ENCODE data around the gene ZRANB3. TPM values are rescaled to one million over a fixed set of nuclear protein-coding genes. Genes with fewer than 3 reads are reported as not detected.
"Not testable (repeated sequence)": the region's sequence is repeated elsewhere in the genome, so short reads cannot be mapped to it uniquely, and the experiment has no call there.

Gene ZRANB3
- total and polyA plus RNA-seq, 2 experiments from 2014 or later, result 3.6 to 10.4 TPM

GRCh38 chr2:135119582-135119981 is 411.4 kb downstream of the ZRANB3 start:
- Histone ChIP-seq H3K9me3 (ENCODE audit: low read depth) (no peaks in the 10 kb centered on the region), H3K4me2 (no peak overlapping the region), H2AFZ (no peak overlapping the region), H3K27ac (no peak overlapping the region), H4K20me1 (ENCODE audit: insufficient read depth, poor library complexity, severe bottlenecking) (no peaks in the 10 kb centered on the region), H3K36me3 (replicated peaks; ENCODE audit: insufficient read depth, low read depth) (no peaks in the 10 kb centered on the region), H3K4me3 (no peak overlapping the region), H3K9me2 (replicated peaks; ENCODE audit: insufficient read depth) (no peaks in the 10 kb centered on the region), H3K79me2 (peaks cover 2% of the 10 kb centered on the region), H3K27me3 (no peaks in the 10 kb centered on the region), H3K4me1 (ENCODE audit: insufficient read depth) (no peaks in the 10 kb centered on the region)
- no peak for TF ChIP-seq EZH2phosphoT487 (IDR thresholded peaks at IDR 0.05; ENCODE audit: low read depth, severe bottlenecking, unreplicated experiment)
- TF ChIP-seq CTCF (IDR thresholded peaks at IDR 0.05; ENCODE audit: poor library complexity), result no peak
- TF ChIP-seq EZH2 (IDR thresholded peaks at IDR 0.05; ENCODE audit: borderline replicate concordance), result no peak
- no peak for DNase-seq (ENCODE audit: low spot score)

- no peak for DNase-seq (ENCODE audit: low spot score)
- no peak overlapping the region for H2AFZ ChIP-seq
Measured at GRCh38 chr2:135113322-135113721, 417.7 kb downstream of the ZRANB3 start.

GRCh38 chr2:135105513-135106316 is 425.3 kb downstream of the ZRANB3 start:
- WGBS (ENCODE audit: low lambda C conversion rate, missing lambda C conversion rate), result 94% methylated on average over 20 of the region's 56 CpGs
- H3K36me3 ChIP-seq (replicated peaks; ENCODE audit: insufficient read depth, low read depth); H3K4me1 ChIP-seq (ENCODE audit: insufficient read depth); DNase-seq (ENCODE audit: low spot score); H3K9me2 ChIP-seq (replicated peaks; ENCODE audit: insufficient read depth); H2AFZ ChIP-seq; H3K4me2 ChIP-seq; H3K4me3 ChIP-seq; H3K9me3 ChIP-seq (ENCODE audit: low read depth); H3K79me2 ChIP-seq; H4K20me1 ChIP-seq (ENCODE audit: insufficient read depth, poor library complexity, severe bottlenecking); H3K27ac ChIP-seq; H3K27me3 ChIP-seq: not testable (repeated sequence)

More at GRCh38 chr2:135113322-135113721, 417.7 kb downstream of the ZRANB3 start:
- Histone ChIP-seq H3K27ac (no peak overlapping the region), H3K4me3 (no peak overlapping the region), H3K79me2 (no peaks in the 10 kb centered on the region), H3K4me2 (no peak overlapping the region), H3K9me2 (replicated peaks; ENCODE audit: insufficient read depth) (no peaks in the 10 kb centered on the region), H3K27me3 (no peaks in the 10 kb centered on the region), H3K36me3 (replicated peaks; ENCODE audit: insufficient read depth, low read depth) (no peaks in the 10 kb centered on the region), H3K9me3 (ENCODE audit: low read depth) (no peaks in the 10 kb centered on the region), H3K4me1 (ENCODE audit: insufficient read depth) (no peaks in the 10 kb centered on the region), H4K20me1 (ENCODE audit: insufficient read depth, poor library complexity, severe bottlenecking) (no peaks in the 10 kb centered on the region)
- TF ChIP-seq EZH2 (IDR thresholded peaks at IDR 0.05; ENCODE audit: borderline replicate concordance) (no peak), EZH2phosphoT487 (IDR thresholded peaks at IDR 0.05; ENCODE audit: low read depth, severe bottlenecking, unreplicated experiment) (no peak), CTCF (IDR thresholded peaks at IDR 0.05; ENCODE audit: poor library complexity) (no peak)
- WGBS (ENCODE audit: low lambda C conversion rate, missing lambda C conversion rate), result 94% methylated on average over 3 of the region's 3 CpGs

GRCh38 chr2:135103843-135104242 is 427.2 kb downstream of the ZRANB3 start:
- Histone ChIP-seq H3K4me3 (no peak overlapping the region), H3K4me2 (no peak overlapping the region), H2AFZ (no peak overlapping the region), H3K4me1 (ENCODE audit: insufficient read depth) (no peaks in the 10 kb centered on the region), H3K9me3 (ENCODE audit: low read depth) (peaks cover 4% of the 10 kb centered on the region), H3K36me3 (replicated peaks; ENCODE audit: insufficient read depth, low read depth) (no peaks in the 10 kb centered on the region), H3K79me2 (peaks cover 2% of the 10 kb centered on the region), H3K27ac (no peak overlapping the region), H3K9me2 (replicated peaks; ENCODE audit: insufficient read depth) (no peaks in the 10 kb centered on the region), H4K20me1 (ENCODE audit: insufficient read depth, poor library complexity, severe bottlenecking) (no peaks in the 10 kb centered on the region), H3K27me3 (no peaks in the 10 kb centered on the region)
- 67% methylated on average over 1 of the region's 1 CpG for WGBS (ENCODE audit: low lambda C conversion rate, missing lambda C conversion rate)
- TF ChIP-seq CTCF (IDR thresholded peaks at IDR 0.05; ENCODE audit: poor library complexity) (no peak), EZH2 (IDR thresholded peaks at IDR 0.05; ENCODE audit: borderline replicate concordance) (no peak), EZH2phosphoT487 (IDR thresholded peaks at IDR 0.05; ENCODE audit: low read depth, severe bottlenecking, unreplicated experiment) (no peak)
- DNase-seq (ENCODE audit: low spot score), result no peak

All from hepatocyte (in vitro differentiated cells).